MCF 10A (cell line): ENCODE data around the gene GCSH. TPM values are rescaled to one million over a fixed set of nuclear protein-coding genes. Genes with fewer than 3 reads are reported as not detected.
A peak's percentile ranks its signal among the peaks of the same experiment; 100 is the strongest.

Experiments
- BruUV-seq: library from RNA; stranded (reverse); fragments of 400-500 nt; replicated peaks from 2 replicates; lab custom pipeline; 2021; lab: Mats Ljungman, UMichigan
- CTCF ChIA-PET: fragments of 300-600 bp; sonication (Branson Sonifier 250); formaldehyde crosslinking; extraction: SDS; loops from one replicate; lab custom pipeline; 2021; ENCODE audit warnings: antibody characterized with exemption, inconsistent platforms; lab: Yijun Ruan, JAX
- POLR2A ChIA-PET: fragments of 300-600, 350-650 bp; sonication (Branson Sonifier 250); formaldehyde crosslinking; extraction: SDS; loops from one replicate; lab custom pipeline; 2020; ENCODE audit warnings: antibody characterized with exemption, inconsistent platforms; lab: Yijun Ruan, JAX
- DNase-seq: peaks from one replicate; pipeline ENCODE4 v3.0.0-alpha.2; 2018; ENCODE audit not compliant: unreplicated experiment
- H3K27ac Mint-ChIP-seq: one replicate; pipeline ENCODE4 v1.8.0; 2022; ENCODE audit warnings: mild to moderate bottlenecking, low read depth, mixed read lengths; ENCODE audit not compliant: unreplicated experiment
- H3K27me3 Mint-ChIP-seq: one replicate; pipeline ENCODE4 v1.8.0; 2022; ENCODE audit warnings: mixed read lengths; ENCODE audit not compliant: insufficient read depth, unreplicated experiment
- H3K36me3 Mint-ChIP-seq: one replicate; pipeline ENCODE4 v1.8.0; 2022; ENCODE audit warnings: mild to moderate bottlenecking, moderate library complexity, mixed read lengths; ENCODE audit not compliant: insufficient read depth, unreplicated experiment
- H3K4me1 Mint-ChIP-seq: one replicate; pipeline ENCODE4 v1.8.0; 2022; ENCODE audit warnings: mixed read lengths; ENCODE audit not compliant: insufficient read depth, unreplicated experiment
- H3K4me3 Mint-ChIP-seq: one replicate; pipeline ENCODE4 v1.8.0; 2022; ENCODE audit warnings: mild to moderate bottlenecking, moderate library complexity, mixed read lengths; ENCODE audit not compliant: unreplicated experiment
- H3K9me3 Mint-ChIP-seq: one replicate; pipeline ENCODE4 v1.8.0; 2022; ENCODE audit warnings: mixed read lengths; ENCODE audit not compliant: unreplicated experiment
- intact Hi-C: fragments of 100-400 bp; cut with micrococcal nuclease; formaldehyde crosslinking; loops from 2 replicates; pipeline ENCODE4 v1.14.1; 2022
- total RNA-seq: library from RNA; stranded (reverse); gene quantifications from 2 replicates; pipeline ENCODE4 v1.2.3, GENCODE V29; 2022
- TF ChIP-seq, protein P1 (sequence below): fragments of 200-600 bp; IDR thresholded peaks from one replicate; pipeline ENCODE4 v1.8.0; 2022; ENCODE audit warnings: antibody characterized with exemption, mild to moderate bottlenecking; ENCODE audit not compliant: unreplicated experiment

Gene GCSH
- total RNA-seq, 1 experiment from 2014 or later: 68.4 TPM

DNA sequence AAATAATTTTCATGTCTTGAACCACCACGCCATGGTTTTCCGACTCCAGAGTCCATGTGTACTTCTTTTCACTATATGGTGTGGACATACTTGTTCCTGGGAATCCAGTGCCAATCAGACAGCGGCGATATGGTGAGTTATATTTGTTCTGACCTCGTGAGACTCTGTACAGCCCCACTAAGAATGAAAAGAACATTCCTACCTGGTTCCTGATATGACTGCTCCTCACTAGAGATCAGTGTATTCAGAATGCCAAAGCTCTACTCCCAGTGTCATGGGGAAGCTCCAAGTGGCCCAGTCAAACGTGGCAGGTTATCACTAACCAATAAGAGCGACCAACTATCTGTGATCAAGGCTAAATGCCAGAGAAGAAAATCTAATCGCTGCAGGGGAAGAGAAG, 25.2 kb downstream of the GCSH start:
- Mint-ChIP-seq H3K36me3 (no peaks in the 10 kb centered on the region), H3K27me3 (no peaks in the 10 kb centered on the region), H3K4me1 (no peaks in the 10 kb centered on the region), H3K4me3 (no peak overlapping the region), H3K9me3 (no peaks in the 10 kb centered on the region), H3K27ac (peak overlapping the region; percentile 58)
- no peak for DNase-seq
- intact Hi-C loops: no loop called here
- TF ChIP-seq, protein P1, sequence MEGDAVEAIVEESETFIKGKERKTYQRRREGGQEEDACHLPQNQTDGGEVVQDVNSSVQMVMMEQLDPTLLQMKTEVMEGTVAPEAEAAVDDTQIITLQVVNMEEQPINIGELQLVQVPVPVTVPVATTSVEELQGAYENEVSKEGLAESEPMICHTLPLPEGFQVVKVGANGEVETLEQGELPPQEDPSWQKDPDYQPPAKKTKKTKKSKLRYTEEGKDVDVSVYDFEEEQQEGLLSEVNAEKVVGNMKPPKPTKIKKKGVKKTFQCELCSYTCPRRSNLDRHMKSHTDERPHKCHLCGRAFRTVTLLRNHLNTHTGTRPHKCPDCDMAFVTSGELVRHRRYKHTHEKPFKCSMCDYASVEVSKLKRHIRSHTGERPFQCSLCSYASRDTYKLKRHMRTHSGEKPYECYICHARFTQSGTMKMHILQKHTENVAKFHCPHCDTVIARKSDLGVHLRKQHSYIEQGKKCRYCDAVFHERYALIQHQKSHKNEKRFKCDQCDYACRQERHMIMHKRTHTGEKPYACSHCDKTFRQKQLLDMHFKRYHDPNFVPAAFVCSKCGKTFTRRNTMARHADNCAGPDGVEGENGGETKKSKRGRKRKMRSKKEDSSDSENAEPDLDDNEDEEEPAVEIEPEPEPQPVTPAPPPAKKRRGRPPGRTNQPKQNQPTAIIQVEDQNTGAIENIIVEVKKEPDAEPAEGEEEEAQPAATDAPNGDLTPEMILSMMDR: no peak
- CTCF ChIA-PET: interaction anchor here (0.6 to 1.3 kb wide), 2 partner anchors 28 to 36 kb away, joined by 3 read pairs; no protein-coding TSS in a partner anchor
- POLR2A ChIA-PET: interaction anchor here (0.6 kb wide), 1 partner anchor 25 kb away, joined by 3 read pairs; no protein-coding TSS in a partner anchor
- no TSS peak for BruUV-seq

DNA sequence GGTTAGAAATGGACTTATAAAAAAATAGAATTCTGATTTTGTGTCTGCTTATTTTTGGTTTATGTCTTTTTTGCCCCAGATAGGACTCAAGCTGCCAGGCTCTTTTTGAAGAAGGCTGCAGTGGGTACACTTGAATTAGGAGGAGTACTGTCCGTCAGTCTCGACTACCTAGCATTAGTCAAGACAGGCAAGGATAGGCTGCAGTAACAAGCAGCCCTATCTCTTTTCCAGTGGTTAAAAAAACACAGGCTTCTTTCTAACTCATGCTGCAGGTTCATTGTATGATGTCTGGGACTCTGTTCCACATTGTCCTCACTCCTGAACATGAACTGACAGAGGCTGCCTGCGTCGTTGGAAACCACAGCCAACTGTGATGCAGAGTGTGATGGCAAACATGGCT, 27.1 kb downstream of the GCSH start:
- Mint-ChIP-seq H3K36me3 (no peaks in the 10 kb centered on the region), H3K27ac (no peak overlapping the region), H3K4me3 (no peak overlapping the region), H3K4me1 (no peaks in the 10 kb centered on the region), H3K27me3 (no peaks in the 10 kb centered on the region), H3K9me3 (no peaks in the 10 kb centered on the region)
- intact Hi-C loops: no loop called here
- DNase-seq: no peak
- TF ChIP-seq, protein P1: no peak
- ChIA-PET POLR2A (no interaction called here), CTCF (interaction anchor here (0.7 kb wide), 1 partner anchor 54 kb away, joined by 3 read pairs; no protein-coding TSS in a partner anchor)
- BruUV-seq: no TSS peak

DNA sequence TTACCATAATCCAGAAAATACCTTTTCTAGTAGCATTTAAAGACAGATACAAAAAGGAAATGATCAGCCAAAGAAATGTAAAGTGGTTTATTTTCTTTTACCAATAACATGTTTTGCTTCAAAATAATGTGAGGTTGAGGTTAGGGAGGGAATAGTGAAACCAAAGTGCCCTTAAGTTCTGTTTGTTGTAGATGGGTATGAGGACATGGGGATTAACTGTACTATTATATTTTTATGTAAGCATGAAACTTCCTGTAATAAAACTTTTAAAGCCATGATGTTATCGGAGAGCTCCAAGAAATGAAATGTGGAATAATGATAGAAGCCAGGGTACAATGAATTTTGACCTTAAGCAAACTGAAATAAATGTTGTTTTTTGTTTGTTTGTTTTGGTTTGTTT, 29.0 kb downstream of the GCSH start:
- TF ChIP-seq, protein P1: no peak
- Mint-ChIP-seq H3K4me3 (no peak overlapping the region), H3K9me3 (no peaks in the 10 kb centered on the region), H3K27me3 (no peaks in the 10 kb centered on the region), H3K36me3 (no peaks in the 10 kb centered on the region), H3K27ac (no peak overlapping the region), H3K4me1 (no peaks in the 10 kb centered on the region)
- BruUV-seq: no TSS peak
- intact Hi-C loops: no loop called here
- ChIA-PET CTCF (no interaction called here), POLR2A (interaction anchor here (1.0 kb wide), 1 partner anchor 9 kb away, joined by 3 read pairs; no protein-coding TSS in a partner anchor)
- DNase-seq: no peak

DNA sequence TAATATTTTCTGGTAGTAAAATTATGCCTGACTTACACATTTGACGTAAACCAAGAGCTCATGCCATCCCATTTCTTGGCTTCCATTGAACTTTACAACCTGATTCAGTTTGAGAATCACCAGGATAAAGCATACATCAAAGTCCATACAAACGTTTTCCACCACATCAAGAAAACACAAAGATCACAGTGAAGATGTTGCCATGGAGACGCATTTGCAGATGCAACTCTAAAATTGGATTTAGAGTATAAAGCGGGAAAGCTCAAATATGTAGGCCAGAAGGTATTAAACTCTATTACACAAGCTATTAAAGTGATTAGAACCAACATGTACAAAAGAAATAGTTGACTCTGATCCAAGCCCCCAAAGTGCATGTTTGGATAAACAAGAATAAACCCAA, 29.5 kb downstream of the GCSH start:
- Mint-ChIP-seq H3K27me3 (no peaks in the 10 kb centered on the region), H3K4me3 (no peak overlapping the region), H3K9me3 (no peaks in the 10 kb centered on the region), H3K36me3 (no peaks in the 10 kb centered on the region), H3K4me1 (no peaks in the 10 kb centered on the region), H3K27ac (no peak overlapping the region)
- intact Hi-C loops: no loop called here
- POLR2A ChIA-PET: interaction anchor here (1.0 kb wide), 1 partner anchor 9 kb away, joined by 3 read pairs; no protein-coding TSS in a partner anchor
- CTCF ChIA-PET: no interaction called here
- TF ChIP-seq, protein P1: no peak
- BruUV-seq: no TSS peak
- DNase-seq: no peak
